Panc1 (cell line): ENCODE results near the gene GRAMD1A.

Experiments
- CTCF ChIP-seq: fragments of 450-650 bp; IDR thresholded peaks from 2 replicates; pipeline ENCODE4 v1.5.1; 2017; ENCODE audit warnings: mild to moderate bottlenecking
- SIN3A ChIP-seq: IDR thresholded peaks from 2 replicates; pipeline ENCODE4 v1.6.1; 2012; ENCODE audit warnings: low read depth, mild to moderate bottlenecking, low read length, moderate library complexity, borderline replicate concordance; ENCODE audit not compliant: insufficient read depth

- TF ChIP-seq CTCF (no peak), SIN3A (no peak)
Observed at GRCh38 chr19:34979819-34980640, 20.1 kb upstream of the GRAMD1A start.
